Omental fat pad (tissue), 4 donors: Measurements from ENCODE around the gene DYNC1I2. TPM values are rescaled to one million over a fixed set of nuclear protein-coding genes. Genes with fewer than 3 reads are reported as not detected.

Experiments
- ATAC-seq: fragments of 150-250 bp; one replicate; pipeline ENCODE4 v1.9.1; 2016; ENCODE audit warnings: mild to moderate bottlenecking, moderate library complexity; ENCODE audit not compliant: low FRiP score
- DNase-seq: peaks from one replicate; pipeline ENCODE4 v3.0.0-alpha.2; 2019; ENCODE audit warnings: low spot score
- CTCF ChIP-seq, 3 donors: fragments of 450-650 bp; IDR thresholded peaks; one replicate each; pipeline ENCODE4 v1.5.1; 2016 to 2017; ENCODE audit warnings: antibody characterized with exemption in 3 of 3, mild to moderate bottlenecking in 3 of 3, moderate library complexity in 2 of 3
- total RNA-seq, 4 donors: library from RNA; depleted of rRNA; stranded (reverse); fragments of >200 nt; gene quantifications; one replicate each; pipeline ENCODE4 v1.1.0, GENCODE V29; 2016

The DYNC1I2 gene
- total RNA-seq, 4 donors from 2014 or later: 73.5 to 115 (median 87.8) TPM

- no peak for ATAC-seq
- no peak for TF ChIP-seq CTCF (IDR thresholded peaks at IDR 0.05)
- DNase-seq: no peak
These were observed 18.1 kb upstream of the DYNC1I2 start for GRCh38 chr2:171669121-171669520.

- DNase-seq (no peak), ATAC-seq (no peak)
- TF ChIP-seq CTCF (IDR thresholded peaks at IDR 0.05): no peak
These were observed 16.6 kb upstream of the DYNC1I2 start for GRCh38 chr2:171670655-171671054.

GRCh38 chr2:171671867-171672266 is 15.4 kb upstream of the DYNC1I2 start:
- ATAC-seq (no peak), DNase-seq (no peak)
- no peak for TF ChIP-seq CTCF (IDR thresholded peaks at IDR 0.05)

- DNase-seq (no peak), ATAC-seq (no peak)
- TF ChIP-seq CTCF (IDR thresholded peaks at IDR 0.05): no peak
These were observed 13.4 kb upstream of the DYNC1I2 start for GRCh38 chr2:171673905-171674304.

- TF ChIP-seq CTCF (IDR thresholded peaks at IDR 0.05): no peak
- DNase-seq (no peak), ATAC-seq (no peak)
These were observed 11.4 kb upstream of the DYNC1I2 start for GRCh38 chr2:171675810-171676345.

- no peak for ATAC-seq
- TF ChIP-seq CTCF (IDR thresholded peaks at IDR 0.05): no peak
- DNase-seq: no peak
These were observed 8.7 kb upstream of the DYNC1I2 start for GRCh38 chr2:171678619-171679018.

GRCh38 chr2:171688129-171688465 is 828 bp downstream of the DYNC1I2 start:
- TF ChIP-seq CTCF (IDR thresholded peaks at IDR 0.05): no peak
- ATAC-seq (peak; percentile 15), DNase-seq (no peak)
